Brain microvascular endothelial cell (primary cell): Measurements from ENCODE around the gene KIF6.
A peak's percentile ranks its signal among the peaks of the same experiment; 100 is the strongest.

Experiments
- DNase-seq: peaks from one replicate; pipeline ENCODE4 v3.0.0-alpha.2; 2020
- H3K27ac ChIP-seq: fragments of 250-450 bp; sonication (Bioruptor Pico); 2 replicates; pipeline ENCODE4 v1.5.1; 2020; ENCODE audit warnings: mild to moderate bottlenecking, moderate library complexity
- H3K27me3 ChIP-seq: fragments of 250-450 bp; sonication (Bioruptor Pico); replicated peaks from 2 replicates; pipeline ENCODE4 v1.5.1; 2020; ENCODE audit warnings: mild to moderate bottlenecking
- H3K36me3 ChIP-seq: fragments of 250-450 bp; sonication (Bioruptor Pico); replicated peaks from 2 replicates; pipeline ENCODE4 v1.5.1; 2020; ENCODE audit warnings: mild to moderate bottlenecking
- H3K4me3 ChIP-seq: 2 replicates; pipeline ENCODE4 v1.5.1; 2011; ENCODE audit warnings: low read depth, mild to moderate bottlenecking, control low read depth, low read length, moderate library complexity
- in situ Hi-C: cut with HindIII; loops from 2 replicates; pipeline ENCODE4 v1.10.0; 2017; ENCODE audit warnings: low sequenced_read_pairs, low pct_ligation_motif_present
- TF ChIP-seq, protein P1 (sequence below): IDR thresholded peaks from 2 replicates; pipeline ENCODE4 v1.5.1; 2011; ENCODE audit warnings: low read depth, mild to moderate bottlenecking, moderate library complexity, low read length, control low read depth, inconsistent platforms; ENCODE audit errors: missing control alignments

Gene KIF6

DNA sequence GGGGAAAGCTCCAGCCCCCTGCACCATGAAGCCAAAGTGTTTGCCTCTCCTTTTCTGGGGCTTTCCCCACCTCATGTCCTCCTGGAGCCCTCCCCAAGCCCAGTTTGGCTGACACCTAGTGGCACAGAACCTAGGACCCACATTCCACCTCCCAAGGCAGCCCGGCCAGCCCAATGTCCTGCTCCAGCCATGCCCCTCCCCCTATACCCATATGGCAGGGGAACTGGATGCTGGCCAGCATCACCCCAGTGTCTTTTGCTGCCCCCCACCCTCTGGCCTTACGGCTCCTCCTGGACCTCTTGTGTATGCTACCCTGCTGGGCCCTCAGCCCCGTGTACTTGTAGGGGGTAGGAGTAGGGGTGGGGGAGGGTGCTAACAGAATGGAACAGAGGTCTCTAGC, 170.1 kb downstream of the KIF6 start:
- Histone ChIP-seq H3K27ac (no peak overlapping the region), H3K27me3 (no peaks in the 10 kb centered on the region), H3K36me3 (no peaks in the 10 kb centered on the region), H3K4me3 (no peak overlapping the region)
- in situ Hi-C loops, result no loop called here
- DNase-seq, result no peak
- TF ChIP-seq, protein P1, sequence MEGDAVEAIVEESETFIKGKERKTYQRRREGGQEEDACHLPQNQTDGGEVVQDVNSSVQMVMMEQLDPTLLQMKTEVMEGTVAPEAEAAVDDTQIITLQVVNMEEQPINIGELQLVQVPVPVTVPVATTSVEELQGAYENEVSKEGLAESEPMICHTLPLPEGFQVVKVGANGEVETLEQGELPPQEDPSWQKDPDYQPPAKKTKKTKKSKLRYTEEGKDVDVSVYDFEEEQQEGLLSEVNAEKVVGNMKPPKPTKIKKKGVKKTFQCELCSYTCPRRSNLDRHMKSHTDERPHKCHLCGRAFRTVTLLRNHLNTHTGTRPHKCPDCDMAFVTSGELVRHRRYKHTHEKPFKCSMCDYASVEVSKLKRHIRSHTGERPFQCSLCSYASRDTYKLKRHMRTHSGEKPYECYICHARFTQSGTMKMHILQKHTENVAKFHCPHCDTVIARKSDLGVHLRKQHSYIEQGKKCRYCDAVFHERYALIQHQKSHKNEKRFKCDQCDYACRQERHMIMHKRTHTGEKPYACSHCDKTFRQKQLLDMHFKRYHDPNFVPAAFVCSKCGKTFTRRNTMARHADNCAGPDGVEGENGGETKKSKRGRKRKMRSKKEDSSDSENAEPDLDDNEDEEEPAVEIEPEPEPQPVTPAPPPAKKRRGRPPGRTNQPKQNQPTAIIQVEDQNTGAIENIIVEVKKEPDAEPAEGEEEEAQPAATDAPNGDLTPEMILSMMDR, result no peak

DNA sequence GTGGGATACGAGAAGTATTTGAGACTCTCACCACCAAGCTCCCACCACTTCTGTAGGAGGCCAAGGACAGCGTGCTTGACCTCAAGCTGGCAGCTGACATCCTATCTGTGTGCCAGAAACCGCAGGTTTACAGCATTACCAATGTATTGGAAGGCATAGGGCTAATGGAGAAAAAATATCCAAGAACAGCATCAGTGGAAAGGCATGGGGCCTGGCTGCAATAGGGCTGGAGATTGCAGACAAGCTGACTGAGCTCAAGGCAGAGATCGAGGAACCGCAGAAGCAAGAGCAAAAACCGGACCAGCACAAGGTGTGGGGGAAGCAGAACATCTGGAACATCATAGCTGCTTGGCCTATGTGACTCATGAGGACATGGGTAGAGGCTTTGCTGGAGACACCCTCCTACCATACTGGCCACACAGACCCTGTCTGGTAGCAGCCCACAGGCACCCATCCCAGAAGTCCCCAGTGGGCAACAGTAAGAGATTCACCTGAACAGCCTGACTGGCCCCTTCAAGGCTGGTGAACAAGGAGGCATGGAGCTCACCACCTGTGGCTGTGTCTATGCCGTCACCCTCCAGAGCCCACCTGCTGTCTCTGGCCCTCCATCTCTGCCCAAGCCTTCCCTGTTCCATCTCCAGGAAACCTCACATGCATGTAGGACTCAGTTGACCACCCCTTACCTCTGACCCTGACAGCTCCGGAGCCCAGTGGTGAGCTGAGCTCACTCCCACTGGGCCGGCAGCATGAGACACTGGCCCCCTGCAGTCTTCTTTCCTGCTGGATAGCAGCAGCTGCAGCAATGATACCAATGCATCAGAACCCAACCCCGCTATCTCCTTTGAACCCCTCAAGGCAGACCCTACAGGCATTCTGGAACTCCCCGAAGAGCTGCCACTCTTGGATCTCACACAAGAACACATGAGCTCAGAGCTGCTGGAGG, 171.1 kb downstream of the KIF6 start:
- TF ChIP-seq, protein P1, result no peak
- Histone ChIP-seq H3K27ac (no peak overlapping the region), H3K27me3 (no peaks in the 10 kb centered on the region), H3K4me3 (no peak overlapping the region), H3K36me3 (no peaks in the 10 kb centered on the region)
- in situ Hi-C loops, result no loop called here
- peak; percentile 33 for DNase-seq

DNA sequence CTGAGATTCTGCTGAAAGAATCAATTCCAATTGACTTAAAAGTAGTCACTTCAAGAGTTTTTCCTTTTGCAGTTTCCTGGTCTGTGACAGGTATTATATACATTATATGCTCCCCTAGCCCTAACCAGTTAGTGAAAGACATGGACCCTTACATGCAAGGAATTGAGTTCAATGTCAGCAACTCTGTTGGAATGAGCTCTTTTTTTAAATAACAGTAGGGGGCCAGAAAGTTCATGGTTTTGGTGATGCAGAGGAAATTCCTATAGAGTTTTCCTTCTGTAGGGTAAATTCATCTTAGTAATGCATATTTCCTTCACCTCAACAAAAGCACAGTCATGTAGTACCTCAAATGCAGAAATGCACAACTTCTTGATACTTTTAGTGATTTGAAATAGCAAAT, 172.2 kb downstream of the KIF6 start:
- TF ChIP-seq, protein P1, result no peak
- in situ Hi-C loops, result no loop called here
- no peaks in the 10 kb centered on the region for H3K36me3 ChIP-seq
- H3K4me3 ChIP-seq, result no peak overlapping the region
- DNase-seq, result peak; percentile 37
- H3K27ac ChIP-seq, result no peak overlapping the region
- H3K27me3 ChIP-seq, result no peaks in the 10 kb centered on the region

DNA sequence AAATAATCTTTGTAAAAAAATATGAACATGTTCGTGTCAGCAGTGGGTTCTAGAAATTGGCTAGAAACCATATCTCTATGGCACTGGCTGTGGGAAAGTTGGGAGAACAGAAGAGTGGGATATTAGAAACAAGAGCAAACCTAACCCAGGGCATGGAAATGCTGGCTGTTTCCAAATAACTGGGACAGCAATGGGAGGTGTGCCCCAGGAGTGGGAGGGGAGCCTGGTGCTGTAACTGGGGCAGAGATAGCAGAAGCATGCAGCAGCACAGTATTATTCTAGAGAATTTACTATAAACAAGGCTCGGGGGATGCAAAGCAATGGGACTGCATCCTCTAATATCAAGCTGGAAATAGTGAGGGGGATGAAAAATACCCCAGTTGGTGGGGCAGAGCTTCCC, 175.0 kb downstream of the KIF6 start:
- in situ Hi-C loops, result no loop called here
- Histone ChIP-seq H3K27me3 (no peaks in the 10 kb centered on the region), H3K27ac (no peak overlapping the region), H3K4me3 (no peak overlapping the region), H3K36me3 (no peaks in the 10 kb centered on the region)
- DNase-seq, result no peak
- TF ChIP-seq, protein P1, result no peak

DNA sequence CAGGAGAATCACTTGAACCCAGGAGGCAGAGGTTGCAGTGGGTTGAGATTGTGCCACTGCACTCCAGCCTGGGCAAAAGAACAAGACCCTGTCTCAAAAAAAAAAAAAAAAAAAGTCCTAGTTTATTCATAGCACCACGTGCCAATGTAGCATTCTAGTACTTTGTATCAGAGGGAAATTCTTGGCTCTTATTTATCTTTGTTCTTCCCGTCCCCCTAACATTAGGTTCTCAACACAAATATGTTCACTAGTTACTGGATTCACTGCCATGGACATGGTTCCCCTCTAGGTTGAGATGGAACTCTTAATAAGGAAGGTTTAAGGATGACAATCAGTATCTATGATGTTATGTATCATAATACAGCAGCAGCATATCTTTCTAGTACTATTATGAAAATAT, 178.5 kb downstream of the KIF6 start:
- TF ChIP-seq, protein P1, result no peak
- Histone ChIP-seq H3K27me3 (no peaks in the 10 kb centered on the region), H3K36me3 (no peaks in the 10 kb centered on the region), H3K4me3 (no peak overlapping the region), H3K27ac (no peak overlapping the region)
- DNase-seq, result no peak
- in situ Hi-C loops, result no loop called here

DNA sequence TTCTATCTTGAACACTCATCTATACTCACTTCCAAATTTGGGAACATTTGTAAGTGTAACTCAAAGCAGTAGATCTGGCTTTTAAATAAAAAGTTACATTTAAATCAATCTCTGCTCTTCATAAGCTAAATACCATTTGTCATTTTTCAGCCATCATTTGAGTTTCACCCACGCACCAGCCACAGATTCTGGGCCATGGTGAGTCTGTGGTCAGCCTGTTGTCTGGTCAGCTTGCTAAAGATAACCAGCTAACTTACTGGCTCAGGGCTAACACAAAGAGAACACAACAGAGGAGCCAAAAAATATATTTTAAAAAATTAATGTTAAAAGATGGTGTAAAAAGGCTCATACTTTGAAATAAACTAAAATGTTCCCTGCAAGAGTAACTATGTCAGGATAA, 181.3 kb downstream of the KIF6 start:
- Histone ChIP-seq H3K27ac (no peak overlapping the region), H3K36me3 (no peaks in the 10 kb centered on the region), H3K27me3 (no peaks in the 10 kb centered on the region), H3K4me3 (no peak overlapping the region)
- in situ Hi-C loops, result no loop called here
- TF ChIP-seq, protein P1, result no peak
- DNase-seq, result no peak
